CD4-positive, alpha-beta T cell treated with Interleukin-6 at 100 ng/mL for 8 hours (primary cell): Measurements from ENCODE around the gene COL23A1.

Experiments
- DNase-seq: peaks from one replicate; pipeline ENCODE4 v3.0.0-alpha.2; 2020; ENCODE audit warnings: mixed read lengths, low spot score

The COL23A1 gene

GRCh38 chr5:178554311-178554710 lies 35.9 kb downstream of the COL23A1 start:
- DNase-seq = no peak

GRCh38 chr5:178553517-178553916 lies 36.7 kb downstream of the COL23A1 start:
- DNase-seq = no peak

- DNase-seq = no peak
Observed at GRCh38 chr5:178551468-178551867, 38.7 kb downstream of the COL23A1 start.

GRCh38 chr5:178551059-178551458 lies 39.1 kb downstream of the COL23A1 start:
- DNase-seq = no peak

- no peak for DNase-seq
Observed at GRCh38 chr5:178548746-178549145, 41.4 kb downstream of the COL23A1 start.

GRCh38 chr5:178547753-178548415 lies 42.3 kb downstream of the COL23A1 start:
- DNase-seq = no peak

GRCh38 chr5:178547052-178547666 lies 43.0 kb downstream of the COL23A1 start:
- DNase-seq = no peak

GRCh38 chr5:178546675-178547033 lies 43.5 kb downstream of the COL23A1 start:
- DNase-seq = no peak

- no peak for DNase-seq
Observed at GRCh38 chr5:178545941-178546674, 44.1 kb downstream of the COL23A1 start.

- no peak for DNase-seq
Observed at GRCh38 chr5:178545176-178545575, 45.0 kb downstream of the COL23A1 start.

GRCh38 chr5:178544166-178544834 lies 45.9 kb downstream of the COL23A1 start:
- DNase-seq = no peak

- DNase-seq = no peak
Observed at GRCh38 chr5:178542455-178542854, 47.7 kb downstream of the COL23A1 start.

- no peak for DNase-seq
Observed at GRCh38 chr5:178540526-178540925, 49.7 kb downstream of the COL23A1 start.

- DNase-seq = no peak
Observed at GRCh38 chr5:178538741-178539229, 51.4 kb downstream of the COL23A1 start.

- no peak for DNase-seq
Observed at GRCh38 chr5:178537467-178538371, 52.5 kb downstream of the COL23A1 start.

GRCh38 chr5:178536541-178537466 lies 53.4 kb downstream of the COL23A1 start:
- DNase-seq = no peak

GRCh38 chr5:178535299-178536175 lies 54.7 kb downstream of the COL23A1 start:
- no peak for DNase-seq

- no peak for DNase-seq
Observed at GRCh38 chr5:178533136-178533535, 57.1 kb downstream of the COL23A1 start.

GRCh38 chr5:178532666-178533065 lies 57.5 kb downstream of the COL23A1 start:
- DNase-seq = no peak
